Measurements from ENCODE around the gene ANKRD22.

DNA sequence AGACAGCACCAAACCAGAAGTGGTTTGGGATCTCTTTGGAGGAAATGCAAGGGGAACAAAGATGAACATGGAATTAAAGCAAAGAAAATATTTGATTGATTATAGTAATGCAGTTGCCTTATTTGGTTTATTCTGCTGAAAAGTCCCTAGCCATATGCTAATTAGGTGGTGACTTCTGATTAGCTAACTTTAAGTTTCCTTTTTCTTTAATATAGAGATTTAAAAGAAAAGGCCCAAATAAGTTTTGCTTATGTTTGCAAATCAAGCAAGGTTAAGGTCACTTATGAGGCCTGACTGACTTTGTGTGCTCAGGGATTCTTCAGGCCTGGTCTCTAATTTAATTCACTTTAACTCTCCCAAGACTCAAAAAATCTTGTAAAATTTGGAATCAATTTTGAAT lies 6.2 kb upstream of the ANKRD22 start:
- TF ChIP-seq, protein P1, sequence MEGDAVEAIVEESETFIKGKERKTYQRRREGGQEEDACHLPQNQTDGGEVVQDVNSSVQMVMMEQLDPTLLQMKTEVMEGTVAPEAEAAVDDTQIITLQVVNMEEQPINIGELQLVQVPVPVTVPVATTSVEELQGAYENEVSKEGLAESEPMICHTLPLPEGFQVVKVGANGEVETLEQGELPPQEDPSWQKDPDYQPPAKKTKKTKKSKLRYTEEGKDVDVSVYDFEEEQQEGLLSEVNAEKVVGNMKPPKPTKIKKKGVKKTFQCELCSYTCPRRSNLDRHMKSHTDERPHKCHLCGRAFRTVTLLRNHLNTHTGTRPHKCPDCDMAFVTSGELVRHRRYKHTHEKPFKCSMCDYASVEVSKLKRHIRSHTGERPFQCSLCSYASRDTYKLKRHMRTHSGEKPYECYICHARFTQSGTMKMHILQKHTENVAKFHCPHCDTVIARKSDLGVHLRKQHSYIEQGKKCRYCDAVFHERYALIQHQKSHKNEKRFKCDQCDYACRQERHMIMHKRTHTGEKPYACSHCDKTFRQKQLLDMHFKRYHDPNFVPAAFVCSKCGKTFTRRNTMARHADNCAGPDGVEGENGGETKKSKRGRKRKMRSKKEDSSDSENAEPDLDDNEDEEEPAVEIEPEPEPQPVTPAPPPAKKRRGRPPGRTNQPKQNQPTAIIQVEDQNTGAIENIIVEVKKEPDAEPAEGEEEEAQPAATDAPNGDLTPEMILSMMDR (IDR thresholded peaks at IDR 0.05; ENCODE audit: borderline replicate concordance, extremely low read depth, low read length, poor library complexity, severe bottlenecking), result no peak
- no peak for TF ChIP-seq EZH2 (IDR thresholded peaks at IDR 0.05; ENCODE audit: borderline replicate concordance, low read depth, low read length, severe bottlenecking)
